NCI-H774 (cell line): ENCODE results near the gene NEK8.
"Not testable (repeated sequence)": the region's sequence is repeated elsewhere in the genome, so short reads cannot be mapped to it uniquely, and the experiment has no call there.

Source experiments
- DNase-seq: peaks from one replicate; lab custom pipeline; 2025; lab: John Stamatoyannopoulos, UW

Gene NEK8

GRCh38 chr17:28725660-28726225 is 2.8 kb upstream of the NEK8 start:
- DNase-seq: peak; percentile 91

DNA sequence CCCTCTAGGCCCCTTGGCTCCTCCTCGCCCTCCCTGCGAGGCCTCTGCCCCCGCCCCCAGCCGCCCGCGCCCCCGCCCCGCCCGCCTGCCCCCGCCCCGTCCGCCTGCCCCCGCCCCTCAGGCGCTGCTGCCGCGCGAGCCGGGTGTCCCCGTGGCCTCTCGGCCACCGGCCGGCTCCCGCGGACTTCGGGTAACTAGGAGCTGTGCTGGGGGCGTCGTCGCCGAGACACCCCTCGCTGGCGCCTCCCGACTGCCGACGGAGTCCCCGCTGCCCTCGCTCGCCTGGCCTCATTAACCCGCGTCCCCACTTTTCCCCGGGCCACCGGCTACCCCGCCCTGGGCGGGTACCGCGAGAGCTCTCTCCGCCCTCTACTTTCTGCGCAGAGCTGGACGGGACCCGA is 2.4 kb upstream of the NEK8 start, which contains the start of gene TLCD1:
Gene TLCD1 (minus strand): TSS at position 8 of the 401 bp plus-strand sequence. CDS start 136 bp downstream, outside the sequence.
- DNase-seq: peak; percentile 83

- DNase-seq: peak; percentile 97
Measured at GRCh38 chr17:28726627-28727491, 1.7 kb upstream of the NEK8 start.

DNA sequence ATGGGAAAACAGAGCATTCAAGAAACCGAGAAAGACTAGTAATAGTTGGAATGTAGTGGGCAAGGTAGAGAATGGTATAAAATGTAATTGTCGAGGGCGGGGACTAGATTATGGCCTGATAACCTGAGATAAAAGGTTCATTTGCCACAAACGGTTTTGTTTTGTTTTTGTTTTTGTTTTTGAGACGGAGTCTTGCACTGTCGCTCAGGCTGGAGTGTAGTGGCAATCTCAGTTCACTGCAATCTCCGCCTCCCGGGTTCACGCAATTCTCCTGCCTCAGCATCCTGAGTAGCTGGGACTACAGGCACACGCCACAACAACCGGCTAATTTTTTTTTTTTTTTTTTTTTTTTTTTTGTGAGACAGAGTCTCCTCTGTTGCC is 1.4 kb downstream of the NEK8 start:
- DNase-seq: no peak

DNA sequence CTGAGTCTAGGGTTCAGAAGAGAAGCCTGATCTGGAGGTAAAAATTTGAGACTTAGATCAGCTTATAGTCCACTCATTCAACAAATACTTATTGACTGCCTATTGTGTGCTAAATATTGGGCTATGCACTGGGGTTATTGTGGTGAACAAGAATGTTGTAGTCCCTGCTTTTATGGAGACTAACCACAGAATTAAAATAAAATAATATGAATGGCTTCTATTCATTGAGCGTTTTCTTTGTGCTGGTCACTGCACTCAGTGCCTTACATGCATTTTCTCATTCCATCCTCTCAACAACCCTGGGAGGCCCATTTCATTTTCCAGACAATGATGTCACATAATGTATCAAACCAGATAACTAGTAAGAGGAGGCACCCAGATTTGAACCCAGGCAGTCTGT is 4.8 kb downstream of the NEK8 start:
- no peak for DNase-seq

DNA sequence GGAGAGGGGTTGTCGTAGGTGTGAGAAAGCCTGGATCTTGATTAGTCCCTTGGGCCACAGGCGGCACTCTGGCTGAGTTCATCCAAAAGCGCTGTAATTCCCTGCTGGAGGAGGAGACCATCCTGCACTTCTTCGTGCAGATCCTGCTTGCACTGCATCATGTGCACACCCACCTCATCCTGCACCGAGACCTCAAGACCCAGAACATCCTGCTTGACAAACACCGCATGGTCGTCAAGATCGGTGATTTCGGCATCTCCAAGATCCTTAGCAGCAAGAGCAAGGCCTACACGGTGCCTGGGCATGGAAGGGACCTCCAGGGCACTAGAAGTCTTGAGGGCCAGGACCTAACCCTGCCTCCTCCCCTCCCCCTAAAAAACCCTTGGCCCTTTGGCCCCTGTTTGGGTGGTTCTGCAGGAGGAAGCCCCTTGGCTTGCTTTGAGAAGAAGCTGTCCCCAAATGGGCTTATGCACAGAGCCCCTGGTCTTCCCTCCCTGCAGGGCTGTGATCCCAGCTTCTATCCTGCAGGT is 6.2 kb downstream of the NEK8 start:
- no peak for DNase-seq

DNA sequence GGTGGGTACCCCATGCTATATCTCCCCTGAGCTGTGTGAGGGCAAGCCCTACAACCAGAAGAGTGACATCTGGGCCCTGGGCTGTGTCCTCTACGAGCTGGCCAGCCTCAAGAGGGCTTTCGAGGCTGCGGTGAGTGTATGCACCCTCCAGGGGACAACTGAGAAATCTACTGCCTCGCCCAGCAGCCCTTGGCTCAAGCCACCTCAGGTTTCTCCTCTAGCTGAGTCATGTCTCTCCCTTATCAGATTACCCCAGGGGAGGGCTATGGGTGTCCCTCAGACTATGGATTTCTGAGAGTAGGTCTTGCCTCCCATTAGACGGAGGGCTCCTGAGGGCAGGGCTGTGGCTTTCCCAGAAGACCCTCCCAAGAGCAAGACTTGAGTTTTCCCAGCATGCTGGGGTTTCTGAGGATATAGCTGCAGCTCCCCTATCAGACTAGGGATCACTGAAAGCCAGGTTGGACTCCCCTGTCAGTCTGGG is 6.7 kb downstream of the NEK8 start:
- no peak for DNase-seq

DNA sequence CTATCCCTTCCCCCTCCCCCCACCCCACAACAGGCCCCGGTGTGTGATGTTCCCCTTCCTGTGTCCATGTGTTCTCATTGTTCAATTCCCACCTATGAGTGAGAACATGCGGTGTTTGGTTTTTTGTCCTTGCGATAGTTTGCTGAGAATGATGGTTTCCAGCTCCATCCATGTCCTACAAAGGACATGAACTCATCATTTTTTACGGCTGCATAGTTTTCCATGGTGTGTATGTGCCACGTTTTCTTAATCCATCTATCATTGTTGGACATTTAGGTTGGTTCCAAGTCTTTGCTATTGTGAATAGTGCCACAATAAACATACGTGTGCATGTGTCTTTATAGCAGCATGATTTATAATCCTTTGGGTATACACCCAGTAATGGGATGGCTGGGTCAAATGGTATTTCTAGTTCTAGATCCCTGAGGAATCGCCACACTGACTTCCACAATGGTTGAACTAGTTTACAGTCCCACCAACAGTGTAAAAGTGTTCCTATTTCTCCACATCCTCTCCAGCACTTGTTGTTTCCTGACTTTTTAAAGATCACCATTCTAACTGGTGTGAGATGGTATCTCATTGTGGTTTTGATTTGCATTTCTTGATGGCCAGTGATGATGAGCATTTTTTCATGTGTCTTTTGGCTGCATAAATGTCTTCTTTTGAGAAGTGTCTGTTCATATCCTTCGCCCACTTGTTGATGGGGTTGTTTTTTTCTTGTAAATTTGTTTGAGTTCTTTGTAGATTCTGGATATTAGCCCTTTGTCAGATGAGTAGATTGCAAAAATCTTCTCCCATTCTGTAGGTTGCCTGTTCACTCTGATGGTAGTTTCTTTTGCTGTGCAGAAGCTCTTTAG is 7.6 kb downstream of the NEK8 start:
- DNase-seq: not testable (repeated sequence)

GRCh38 chr17:28737316-28737715 is 8.7 kb downstream of the NEK8 start:
- no peak for DNase-seq

DNA sequence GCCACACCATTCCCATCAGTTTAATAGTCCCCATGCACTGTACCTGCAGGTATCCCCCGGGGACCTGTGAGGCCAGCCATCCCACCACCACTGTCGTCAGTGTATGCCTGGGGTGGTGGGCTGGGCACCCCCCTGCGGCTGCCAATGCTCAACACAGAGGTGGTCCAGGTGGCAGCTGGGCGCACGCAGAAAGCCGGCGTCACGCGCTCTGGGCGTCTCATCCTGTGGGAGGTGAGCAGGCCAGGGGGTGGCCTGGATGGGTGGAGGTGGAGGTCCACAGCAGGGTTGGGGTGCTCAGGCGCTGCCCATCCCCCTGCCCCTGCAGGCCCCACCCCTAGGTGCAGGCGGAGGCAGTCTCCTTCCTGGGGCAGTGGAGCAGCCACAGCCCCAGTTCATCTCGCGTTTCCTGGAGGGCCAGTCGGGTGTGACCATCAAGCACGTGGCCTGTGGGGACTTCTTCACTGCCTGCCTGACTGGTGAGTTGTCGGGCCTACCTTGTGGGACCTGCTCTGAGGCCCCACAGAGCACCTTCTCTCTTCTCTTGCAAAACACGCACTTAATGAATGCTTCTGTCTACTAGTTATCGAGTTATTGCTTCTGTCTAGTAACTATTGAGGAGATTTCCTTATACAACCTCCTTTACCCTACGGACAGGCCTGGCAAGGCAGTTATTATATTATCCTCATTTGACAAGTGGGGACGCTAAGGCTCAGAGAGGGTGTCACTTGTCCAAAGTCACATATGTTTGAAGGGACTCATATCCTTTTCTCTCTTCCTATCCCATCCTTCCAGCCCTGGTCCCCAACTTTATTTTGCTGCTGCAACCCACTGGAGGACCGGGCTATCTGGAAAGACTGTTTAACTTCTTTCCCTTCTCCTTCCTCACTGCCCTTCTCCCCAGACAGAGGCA is 9.4 kb downstream of the NEK8 start:
- no peak for DNase-seq

GRCh38 chr17:28738680-28739384 is 10.2 kb downstream of the NEK8 start:
- no peak for DNase-seq

DNA sequence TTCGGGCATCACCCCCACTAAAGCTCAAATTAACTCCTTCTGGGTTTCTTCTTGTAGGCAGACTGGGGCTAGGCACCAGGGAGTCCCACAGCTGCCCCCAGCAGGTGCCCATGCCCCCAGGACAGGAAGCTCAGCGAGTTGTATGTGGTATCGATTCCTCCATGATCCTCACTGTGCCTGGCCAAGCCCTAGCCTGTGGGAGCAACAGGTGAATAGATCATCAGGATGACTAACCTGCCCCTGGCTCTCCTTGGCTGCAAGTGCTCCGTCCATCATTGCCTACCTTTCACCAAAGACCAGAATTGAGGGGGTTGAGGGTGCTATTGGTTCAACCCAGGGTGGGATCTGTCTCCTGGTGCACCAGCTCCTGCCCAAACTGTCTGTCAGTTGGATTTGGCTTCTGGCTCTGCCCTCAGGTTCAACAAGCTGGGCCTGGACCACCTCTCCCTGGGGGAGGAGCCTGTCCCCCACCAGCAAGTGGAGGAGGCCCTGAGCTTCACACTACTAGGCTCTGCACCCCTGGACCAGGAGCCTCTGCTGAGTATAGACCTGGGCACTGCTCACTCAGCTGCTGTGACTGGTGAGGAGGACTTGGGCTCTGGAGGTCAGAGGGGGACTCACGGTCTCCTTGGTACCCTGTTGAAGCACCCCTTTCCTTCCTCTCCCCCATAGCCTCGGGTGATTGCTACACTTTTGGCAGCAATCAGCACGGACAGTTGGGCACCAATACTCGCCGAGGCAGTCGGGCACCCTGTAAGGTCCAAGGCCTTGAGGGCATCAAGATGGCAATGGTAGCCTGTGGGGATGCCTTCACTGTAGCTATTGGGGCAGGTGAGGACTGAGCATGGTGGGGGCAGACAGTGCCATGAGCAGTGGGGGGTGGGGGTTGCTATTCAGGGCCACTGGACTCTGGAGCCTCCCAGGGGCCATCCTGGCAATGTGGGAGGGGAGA is 12.1 kb downstream of the NEK8 start:
- no peak for DNase-seq

- no peak for DNase-seq
Measured at GRCh38 chr17:28741358-28742349, 13.1 kb downstream of the NEK8 start.

DNA sequence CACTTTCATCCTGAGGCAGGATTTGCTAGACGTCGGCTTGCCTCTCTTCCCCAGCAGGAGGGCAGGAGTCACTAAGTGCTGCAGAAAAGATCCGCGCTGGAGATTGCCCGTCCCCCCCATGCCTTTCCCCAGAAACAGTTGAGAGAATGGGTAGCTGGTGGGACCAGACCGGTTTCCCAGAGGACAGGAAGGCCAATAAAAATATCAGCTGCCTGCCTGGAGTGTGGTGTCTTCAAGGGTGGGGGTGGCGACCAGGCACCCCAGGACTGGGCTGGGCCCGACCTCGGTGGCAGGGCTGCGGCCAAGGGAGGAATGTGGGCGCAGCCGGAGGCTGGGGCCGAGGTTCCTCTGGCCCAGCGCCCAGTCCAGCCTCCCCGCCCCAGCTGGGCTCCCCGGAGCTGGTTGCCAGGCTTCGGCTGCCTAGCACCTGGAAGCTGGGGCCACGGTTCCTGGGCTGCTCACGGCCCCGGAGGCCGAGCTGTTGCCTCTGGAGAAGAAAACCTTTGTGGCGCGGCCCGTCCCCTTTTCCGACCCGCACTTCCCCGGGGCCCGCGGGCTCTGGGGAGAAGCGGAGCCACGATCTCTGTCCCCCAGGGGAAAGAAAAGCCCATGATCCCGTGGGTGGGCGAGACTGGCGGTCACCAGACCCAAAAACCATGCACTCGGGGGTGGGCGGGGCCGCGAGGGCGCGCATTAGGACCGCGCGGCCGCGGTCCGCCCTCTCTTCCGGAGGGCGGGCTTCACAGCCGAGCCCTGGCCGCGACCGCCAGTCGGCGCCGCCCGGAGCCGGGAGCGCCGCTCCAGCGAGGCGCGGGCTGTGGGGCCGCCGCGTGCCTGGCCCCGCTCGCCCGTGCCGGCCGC is 14.9 kb downstream of the NEK8 start, which contains the start of gene TRAF4:
Gene TRAF4 (plus strand): TSS at position 769 of the 861 bp plus-strand sequence. CDS start 102 bp downstream, outside the sequence.
- DNase-seq: peak; percentile 83

GRCh38 chr17:28744104-28744971 is 15.8 kb downstream of the NEK8 start:
- DNase-seq: peak; percentile 42
